ENCODE results near the gene EEIG1. TPM values are rescaled to one million over a fixed set of nuclear protein-coding genes. Genes with fewer than 3 reads are reported as not detected.

Gene EEIG1
- total RNA-seq, 1 experiment from 2014 or later: 17.5 TPM

DNA sequence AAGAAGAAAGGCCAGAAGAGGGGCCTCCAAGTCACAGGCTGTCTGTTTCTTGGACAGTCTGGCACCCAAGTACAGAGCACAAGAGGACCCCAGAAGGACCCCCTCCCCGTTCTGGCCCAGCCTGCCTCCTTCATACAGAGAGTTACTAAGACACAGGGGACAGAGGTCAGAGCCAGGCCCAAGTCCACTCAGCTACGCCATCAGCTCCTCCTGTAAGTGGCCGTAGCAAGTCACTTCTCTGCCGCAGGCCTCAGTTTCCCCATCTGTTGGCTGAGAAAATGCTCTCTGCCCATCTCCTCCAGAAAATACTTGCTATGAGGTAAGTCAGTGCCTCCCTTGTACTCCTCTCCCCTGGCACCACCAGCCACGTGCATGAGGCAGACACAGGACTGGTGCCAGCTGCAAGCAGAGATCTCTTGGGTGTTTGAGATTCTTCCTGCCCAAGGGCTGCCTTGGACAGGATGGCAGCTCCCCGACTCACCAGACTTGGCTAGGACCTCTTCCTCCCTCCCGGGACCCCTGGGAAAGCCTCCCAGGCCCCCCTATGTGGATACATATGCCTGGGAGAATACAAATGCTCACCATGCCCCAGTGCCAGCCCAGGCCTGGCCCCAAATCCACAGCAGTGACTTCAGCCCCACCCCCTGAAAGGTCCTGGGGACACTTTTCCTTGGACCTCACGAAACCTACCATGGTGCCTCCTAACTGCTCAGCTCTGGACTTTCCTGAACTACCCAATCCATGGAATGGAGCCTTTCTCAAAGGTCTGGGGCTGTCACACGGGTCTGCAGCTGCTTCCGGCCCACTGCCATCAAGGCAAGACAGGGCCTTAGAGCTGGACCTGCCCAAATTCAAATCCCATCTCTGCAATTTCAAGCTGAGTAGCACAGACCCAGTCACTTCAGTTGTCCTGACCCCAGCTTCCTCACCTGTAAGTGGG, 5.1 kb downstream of the EEIG1 start:
- CTCF ChIA-PET: interaction anchor here (0.5 to 5.2 kb wide), 6 partner anchors 21 to 153 kb away, joined by 3 to 27 read pairs (median 4); no protein-coding TSS in a partner anchor
- no TSS peak for BruUV-seq (replicated peaks)
- TF ChIP-seq, protein P1, sequence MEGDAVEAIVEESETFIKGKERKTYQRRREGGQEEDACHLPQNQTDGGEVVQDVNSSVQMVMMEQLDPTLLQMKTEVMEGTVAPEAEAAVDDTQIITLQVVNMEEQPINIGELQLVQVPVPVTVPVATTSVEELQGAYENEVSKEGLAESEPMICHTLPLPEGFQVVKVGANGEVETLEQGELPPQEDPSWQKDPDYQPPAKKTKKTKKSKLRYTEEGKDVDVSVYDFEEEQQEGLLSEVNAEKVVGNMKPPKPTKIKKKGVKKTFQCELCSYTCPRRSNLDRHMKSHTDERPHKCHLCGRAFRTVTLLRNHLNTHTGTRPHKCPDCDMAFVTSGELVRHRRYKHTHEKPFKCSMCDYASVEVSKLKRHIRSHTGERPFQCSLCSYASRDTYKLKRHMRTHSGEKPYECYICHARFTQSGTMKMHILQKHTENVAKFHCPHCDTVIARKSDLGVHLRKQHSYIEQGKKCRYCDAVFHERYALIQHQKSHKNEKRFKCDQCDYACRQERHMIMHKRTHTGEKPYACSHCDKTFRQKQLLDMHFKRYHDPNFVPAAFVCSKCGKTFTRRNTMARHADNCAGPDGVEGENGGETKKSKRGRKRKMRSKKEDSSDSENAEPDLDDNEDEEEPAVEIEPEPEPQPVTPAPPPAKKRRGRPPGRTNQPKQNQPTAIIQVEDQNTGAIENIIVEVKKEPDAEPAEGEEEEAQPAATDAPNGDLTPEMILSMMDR (IDR thresholded peaks at IDR 0.05; ENCODE audit: unreplicated experiment): no peak
- POLR2A ChIA-PET: interaction anchor here (0.7 to 6.1 kb wide), 3 partner anchors 10 to 60 kb away, joined by 3 to 86 read pairs (median 3); no protein-coding TSS in a partner anchor
- H3K27ac Mint-ChIP-seq (ENCODE audit: low read depth, unreplicated experiment): no peak overlapping the region
- H3K9me3 Mint-ChIP-seq (ENCODE audit: unreplicated experiment): no peaks in the 10 kb centered on the region
- no peaks in the 10 kb centered on the region for H3K27me3 Mint-ChIP-seq (ENCODE audit: insufficient read depth, unreplicated experiment)
- no peak overlapping the region for H3K4me3 Mint-ChIP-seq (ENCODE audit: unreplicated experiment)
- H3K4me1 Mint-ChIP-seq (ENCODE audit: insufficient read depth, unreplicated experiment): peaks cover 31% of the 10 kb centered on the region
- intact Hi-C loops (cut with micrococcal nuclease): no loop called here
- no peak for DNase-seq (ENCODE audit: unreplicated experiment)
- H3K36me3 Mint-ChIP-seq (ENCODE audit: insufficient read depth, unreplicated experiment): no peaks in the 10 kb centered on the region

DNA sequence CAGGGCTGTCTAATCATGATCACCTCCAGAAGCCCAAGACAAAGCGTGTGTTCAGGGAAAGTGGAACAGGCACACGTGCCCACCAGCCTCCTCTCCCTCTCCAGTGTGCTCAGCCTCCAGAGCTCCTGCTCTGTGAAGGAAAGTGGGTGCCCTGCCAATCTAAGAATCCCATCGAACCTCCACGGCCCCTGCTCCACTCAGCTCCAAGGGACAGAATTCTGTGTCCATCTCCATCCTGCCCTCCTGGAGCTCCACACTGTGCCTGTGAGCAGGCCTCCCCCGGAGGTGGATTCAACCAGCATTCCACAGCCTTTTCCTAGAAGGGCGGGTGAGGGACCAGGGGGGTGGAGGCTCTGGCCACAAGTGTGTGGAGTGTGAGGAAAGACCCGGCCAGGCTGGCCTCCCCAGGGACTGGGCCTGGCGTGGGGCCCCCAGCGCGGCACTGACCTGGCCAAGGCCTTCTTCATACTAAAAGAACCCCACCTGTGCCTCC, 6.0 kb downstream of the EEIG1 start:
- no TSS peak for BruUV-seq (replicated peaks)

DNA sequence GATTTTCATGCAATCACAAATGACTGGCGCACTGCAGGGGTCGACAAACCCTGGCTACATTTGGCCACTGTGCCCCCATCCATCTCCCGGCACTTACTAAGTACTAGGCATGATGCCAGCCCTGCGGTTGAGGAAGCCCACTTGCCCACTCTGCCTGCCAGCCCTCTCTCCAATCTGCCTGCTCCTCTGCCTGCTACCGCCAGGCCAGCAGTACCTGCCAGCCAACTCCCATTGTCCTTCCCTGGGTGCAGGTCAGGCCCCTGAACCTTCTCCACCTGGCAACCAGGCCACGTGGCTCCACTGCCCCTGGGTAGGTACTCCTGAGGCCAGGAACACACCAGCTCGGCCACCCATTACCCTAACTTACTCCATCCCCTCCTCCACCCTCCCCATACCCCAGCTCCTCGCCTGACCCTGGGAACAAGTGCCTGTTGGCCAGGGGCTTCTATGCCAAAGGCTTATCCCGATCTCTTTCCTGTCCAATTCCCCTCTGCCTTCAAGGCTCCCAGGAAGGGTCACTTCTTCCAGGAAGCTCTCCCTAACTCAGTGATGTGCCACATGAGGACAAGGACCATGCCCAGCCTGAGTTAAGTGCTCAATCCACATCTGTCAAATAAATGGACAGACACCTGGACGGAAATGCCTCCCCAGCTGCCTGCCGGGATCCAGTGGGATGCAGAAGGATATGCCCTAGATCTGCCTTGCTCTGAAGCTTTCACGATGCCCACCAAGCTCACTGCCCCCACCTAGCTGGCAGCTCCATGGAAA, 6.6 kb downstream of the EEIG1 start:
- Mint-ChIP-seq H3K27ac (ENCODE audit: low read depth, unreplicated experiment) (no peak overlapping the region), H3K4me3 (ENCODE audit: unreplicated experiment) (no peak overlapping the region), H3K27me3 (ENCODE audit: insufficient read depth, unreplicated experiment) (no peaks in the 10 kb centered on the region), H3K9me3 (ENCODE audit: unreplicated experiment) (no peaks in the 10 kb centered on the region), H3K4me1 (ENCODE audit: insufficient read depth, unreplicated experiment) (peaks cover 44% of the 10 kb centered on the region), H3K36me3 (ENCODE audit: insufficient read depth, unreplicated experiment) (no peaks in the 10 kb centered on the region)
- CTCF ChIA-PET: interaction anchor here (0.6 to 5.2 kb wide), 5 partner anchors 19 to 112 kb away, joined by 3 to 27 read pairs (median 4); no protein-coding TSS in a partner anchor
- POLR2A ChIA-PET: interaction anchor here (1.5 kb wide), 1 partner anchor 61 kb away, joined by 3 read pairs; no protein-coding TSS in a partner anchor
- intact Hi-C loops (cut with micrococcal nuclease): no loop called here
- TF ChIP-seq, protein P1 (IDR thresholded peaks at IDR 0.05; ENCODE audit: unreplicated experiment): no peak
- no peak for DNase-seq (ENCODE audit: unreplicated experiment)
- BruUV-seq (replicated peaks): no TSS peak

More for the DNA sequence above, 6.0 kb downstream of the EEIG1 start:
- TF ChIP-seq, protein P1 (IDR thresholded peaks at IDR 0.05; ENCODE audit: unreplicated experiment): no peak
- no peak for DNase-seq (ENCODE audit: unreplicated experiment)
- no peak overlapping the region for H3K4me3 Mint-ChIP-seq (ENCODE audit: unreplicated experiment)
- ChIA-PET POLR2A (interaction anchor here (1.5 kb wide), 1 partner anchor 61 kb away, joined by 3 read pairs; no protein-coding TSS in a partner anchor), CTCF (interaction anchor here (0.6 to 5.2 kb wide), 5 partner anchors 20 to 112 kb away, joined by 3 to 27 read pairs (median 4); no protein-coding TSS in a partner anchor)
- peaks cover 39% of the 10 kb centered on the region for H3K4me1 Mint-ChIP-seq (ENCODE audit: insufficient read depth, unreplicated experiment)
- H3K36me3 Mint-ChIP-seq (ENCODE audit: insufficient read depth, unreplicated experiment): no peaks in the 10 kb centered on the region
- intact Hi-C loops (cut with micrococcal nuclease): no loop called here
- no peak overlapping the region for H3K27ac Mint-ChIP-seq (ENCODE audit: low read depth, unreplicated experiment)
- no peaks in the 10 kb centered on the region for H3K27me3 Mint-ChIP-seq (ENCODE audit: insufficient read depth, unreplicated experiment)
- H3K9me3 Mint-ChIP-seq (ENCODE audit: unreplicated experiment): no peaks in the 10 kb centered on the region
